ENCODE results near the gene LIN7B. TPM values are rescaled to one million over a fixed set of nuclear protein-coding genes. Genes with fewer than 3 reads are reported as not detected.

Gene LIN7B
- total RNA-seq, 4 donors from 2014 or later = 6.5 to 19.8 (median 13.2) TPM

GRCh38 chr19:49092686-49093085 lies 21.5 kb upstream of the LIN7B start:
- Histone ChIP-seq H3K9me3 (no peaks in the 10 kb centered on the region), H3K27me3 (no peaks in the 10 kb centered on the region), H3K36me3 (peaks cover 0 to 99% of the 10 kb centered on the region in 2 donors), H3K4me3 (no peak overlapping the region), H3K4me1 (peaks cover 0 to 48% (median under 1%) of the 10 kb centered on the region in 3 donors), H3K27ac (no peak overlapping the region)
- TF ChIP-seq POLR2AphosphoS5 (IDR thresholded peaks at IDR 0.05) (no peak), EP300 (IDR thresholded peaks at IDR 0.05) (no peak), POLR2A (IDR thresholded peaks at IDR 0.05) (no peak)
- TF ChIP-seq, protein P1, sequence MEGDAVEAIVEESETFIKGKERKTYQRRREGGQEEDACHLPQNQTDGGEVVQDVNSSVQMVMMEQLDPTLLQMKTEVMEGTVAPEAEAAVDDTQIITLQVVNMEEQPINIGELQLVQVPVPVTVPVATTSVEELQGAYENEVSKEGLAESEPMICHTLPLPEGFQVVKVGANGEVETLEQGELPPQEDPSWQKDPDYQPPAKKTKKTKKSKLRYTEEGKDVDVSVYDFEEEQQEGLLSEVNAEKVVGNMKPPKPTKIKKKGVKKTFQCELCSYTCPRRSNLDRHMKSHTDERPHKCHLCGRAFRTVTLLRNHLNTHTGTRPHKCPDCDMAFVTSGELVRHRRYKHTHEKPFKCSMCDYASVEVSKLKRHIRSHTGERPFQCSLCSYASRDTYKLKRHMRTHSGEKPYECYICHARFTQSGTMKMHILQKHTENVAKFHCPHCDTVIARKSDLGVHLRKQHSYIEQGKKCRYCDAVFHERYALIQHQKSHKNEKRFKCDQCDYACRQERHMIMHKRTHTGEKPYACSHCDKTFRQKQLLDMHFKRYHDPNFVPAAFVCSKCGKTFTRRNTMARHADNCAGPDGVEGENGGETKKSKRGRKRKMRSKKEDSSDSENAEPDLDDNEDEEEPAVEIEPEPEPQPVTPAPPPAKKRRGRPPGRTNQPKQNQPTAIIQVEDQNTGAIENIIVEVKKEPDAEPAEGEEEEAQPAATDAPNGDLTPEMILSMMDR (IDR thresholded peaks at IDR 0.05) = no peak
- no peak for ATAC-seq
- 82 to 84% methylated on average over 4 to 6 of the region's 6 CpGs for WGBS, 2 donors (ENCODE audit: low coverage in 1 of 2)

DNA sequence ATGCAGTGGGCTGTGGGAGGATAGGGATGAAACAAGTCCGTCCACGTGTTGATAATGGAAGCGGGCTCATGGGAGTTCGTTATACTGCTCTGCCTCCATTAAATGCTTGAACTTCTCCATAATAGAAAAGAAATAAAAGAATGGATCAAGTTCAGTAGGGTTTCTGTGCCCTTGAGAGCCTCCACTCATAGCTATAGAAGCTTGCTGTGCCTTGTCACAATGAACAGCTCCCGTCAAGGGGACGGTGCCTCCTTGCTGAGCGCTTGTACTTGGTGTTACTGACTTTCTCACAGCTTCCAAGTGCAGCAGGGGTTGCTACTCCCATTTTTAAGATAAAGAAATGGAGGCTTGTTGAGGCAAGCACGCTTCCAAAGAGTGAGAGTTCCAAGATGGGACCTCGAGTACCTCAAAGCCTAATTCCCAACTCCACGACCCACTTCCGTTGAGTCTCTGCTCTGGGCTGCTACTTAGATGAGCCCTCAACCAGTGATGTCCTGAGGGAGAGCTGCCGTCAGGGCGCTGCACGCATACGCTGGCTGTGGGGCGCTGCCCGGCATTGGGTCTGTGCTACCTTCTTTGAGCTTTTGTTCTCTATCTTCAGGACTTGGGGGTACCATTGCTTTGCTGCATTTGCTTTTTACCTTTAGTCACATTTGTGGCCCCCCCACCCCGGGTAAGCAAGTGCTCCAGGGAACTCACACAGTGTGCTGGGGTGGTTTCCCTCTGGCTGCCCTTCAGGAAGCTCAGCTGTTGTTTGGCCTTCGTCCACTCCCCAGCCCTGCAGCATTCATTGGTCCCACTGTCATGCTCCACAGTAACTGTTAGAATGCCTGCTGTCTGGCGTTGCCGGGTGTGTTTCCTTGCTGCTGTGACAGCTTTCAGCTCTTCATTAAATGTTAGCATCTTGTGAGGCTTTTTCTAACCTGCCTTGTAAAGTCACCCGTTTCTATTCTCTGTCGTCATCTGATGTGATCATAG lies 19.4 kb upstream of the LIN7B start:
- Histone ChIP-seq H3K27ac (peak overlapping the region in 1 of 4 donors; percentile 20), H3K4me1 (peaks cover 0 to 46% (median 0%) of the 10 kb centered on the region in 3 donors), H3K4me3 (no peak overlapping the region), H3K27me3 (no peaks in the 10 kb centered on the region), H3K36me3 (peaks cover 0 to 99% of the 10 kb centered on the region in 2 donors), H3K9me3 (no peaks in the 10 kb centered on the region)
- TF ChIP-seq POLR2AphosphoS5 (IDR thresholded peaks at IDR 0.05) (no peak), POLR2A (IDR thresholded peaks at IDR 0.05) (no peak), EP300 (IDR thresholded peaks at IDR 0.05) (no peak)
- TF ChIP-seq, protein P1 (IDR thresholded peaks at IDR 0.05) = no peak
- ATAC-seq = no peak
- 49 to 53% methylated on average over 10 to 22 of the region's 23 CpGs for WGBS, 2 donors (ENCODE audit: low coverage in 1 of 2)

DNA sequence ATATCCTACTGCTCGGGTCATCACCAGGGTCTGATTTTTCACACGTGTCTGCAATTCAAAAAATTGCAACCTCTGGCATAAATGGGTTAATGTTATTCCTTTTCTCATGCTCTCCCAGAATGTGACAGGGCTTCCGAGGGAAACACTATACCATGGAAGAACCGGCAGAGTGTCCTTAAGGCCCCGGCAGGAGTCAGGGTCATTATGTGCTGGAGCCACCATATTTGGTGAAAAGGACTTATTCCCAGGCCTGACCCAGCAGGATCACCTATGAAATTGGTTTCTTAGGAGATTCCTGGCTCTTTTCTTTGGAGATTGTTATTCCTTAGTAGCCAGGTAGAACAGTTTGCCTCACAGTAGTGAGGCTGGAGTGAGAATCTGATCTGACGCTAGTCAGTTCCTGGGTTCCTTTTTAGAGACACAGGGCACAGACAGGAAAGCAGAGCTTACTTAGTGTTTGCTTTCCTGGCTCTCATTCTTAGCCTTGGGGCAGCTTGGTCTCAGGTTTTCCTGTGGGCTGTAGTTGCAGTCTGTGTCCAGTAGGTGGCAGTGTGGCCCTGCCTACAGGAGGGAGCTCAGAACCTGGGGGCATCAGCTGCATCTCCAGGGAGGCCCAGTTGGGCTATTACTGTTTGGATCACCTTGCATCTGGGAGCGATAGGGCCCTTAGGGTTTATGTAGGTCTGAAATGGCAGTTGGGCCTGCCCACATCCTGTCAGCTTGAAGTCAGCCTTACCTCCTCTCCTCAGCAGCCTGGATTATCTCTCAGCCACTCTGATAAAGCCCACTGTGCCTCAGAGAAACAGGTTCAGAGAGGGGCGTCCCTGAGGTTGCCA lies 16.5 kb upstream of the LIN7B start:
- TF ChIP-seq, protein P1 (IDR thresholded peaks at IDR 0.05) = peak in 3 of 4 experiments; percentile 96 to 98 (median 96)
- no peak for TF ChIP-seq POLR2AphosphoS5 (IDR thresholded peaks at IDR 0.05)
- Histone ChIP-seq H3K4me1 (peaks cover 0 to 39% (median 0%) of the 10 kb centered on the region in 3 donors), H3K9me3 (no peaks in the 10 kb centered on the region), H3K36me3 (peaks cover 0 to 99% of the 10 kb centered on the region in 2 donors), H3K4me3 (no peak overlapping the region), H3K27me3 (no peaks in the 10 kb centered on the region), H3K27ac (peak overlapping the region in 1 of 4 donors; percentile 51)
- WGBS, 2 donors (ENCODE audit: low coverage in 1 of 2) = 27 to 54% methylated on average over 6 of the region's 8 CpGs
- ATAC-seq = peak; percentile 80

- no peak for TF ChIP-seq POLR2AphosphoS5 (IDR thresholded peaks at IDR 0.05)
- TF ChIP-seq POLR2A (IDR thresholded peaks at IDR 0.05) = no peak
- TF ChIP-seq EP300 (IDR thresholded peaks at IDR 0.05) = no peak
- TF ChIP-seq, protein P1 (IDR thresholded peaks at IDR 0.05) = no peak
- Histone ChIP-seq H3K9me3 (no peaks in the 10 kb centered on the region), H3K36me3 (peaks cover 0 to 99% of the 10 kb centered on the region in 2 donors), H3K27ac (no peak overlapping the region), H3K4me1 (peaks cover 0 to 38% (median 0%) of the 10 kb centered on the region in 3 donors), H3K4me3 (no peak overlapping the region), H3K27me3 (no peaks in the 10 kb centered on the region)
- 76% methylated on average over 4 of the region's 4 CpGs; no CpG with 5 or more reads in 1 of the 2 donors for WGBS, 2 donors (ENCODE audit: low coverage in 1 of 2)
- no peak for ATAC-seq
Measured at GRCh38 chr19:49098795-49099194, 15.4 kb upstream of the LIN7B start.

Measured in gastroesophageal sphincter (tissue), 4 donors.